CD4-positive, CD25-positive, alpha-beta regulatory T cell (primary cell): ENCODE results near the gene CCSER1. TPM values are rescaled to one million over a fixed set of nuclear protein-coding genes. Genes with fewer than 3 reads are reported as not detected.
"Not testable (repeated sequence)": the region's sequence is repeated elsewhere in the genome, so short reads cannot be mapped to it uniquely, and the experiment has no call there.

Source experiments
- ATAC-seq, 2 donors: fragments of 150-1000 bp; cut with Tn5 transposase; one replicate each; pipeline ENCODE4 v1.10.0; 2021; ENCODE audit warnings: low read depth in 2 of 2, moderate number of reproducible peaks in 2 of 2, moderate library complexity in 1 of 2
- DNase-seq, 3 donors: peaks; one replicate each; pipeline versions ENCODE4 v3.0.0 to v3.0.0-alpha.2; 2012 to 2022; ENCODE audit warnings: mixed read lengths in 1 of 3
- H3K27ac ChIP-seq: one replicate; pipeline ENCODE4 v1.7.0; 2013; ENCODE audit warnings: mild to moderate bottlenecking, low read length; ENCODE audit not compliant: insufficient read depth, poor library complexity, severe bottlenecking
- H3K27me3 ChIP-seq: one replicate; pipeline ENCODE4 v1.7.0; 2013; ENCODE audit warnings: low read length; ENCODE audit not compliant: control insufficient read depth, insufficient read depth
- H3K36me3 ChIP-seq: one replicate; pipeline ENCODE4 v1.7.0; 2013; ENCODE audit warnings: mild to moderate bottlenecking, low read length, moderate library complexity; ENCODE audit not compliant: control insufficient read depth, insufficient read depth
- H3K4me1 ChIP-seq: 2 replicates; pipeline ENCODE4 v1.7.0; 2013; ENCODE audit warnings: mild to moderate bottlenecking, low read length; ENCODE audit not compliant: insufficient read depth, control insufficient read depth, poor library complexity, severe bottlenecking
- H3K4me3 ChIP-seq: one replicate; pipeline ENCODE4 v1.7.0; 2013; ENCODE audit warnings: low read depth, mild to moderate bottlenecking, low read length, moderate library complexity
- H3K9me3 ChIP-seq, 2 experiments: 1 replicate in 1 of 2; 2 replicates in 1 of 2; pipeline ENCODE4 v1.7.0; 2013; ENCODE audit warnings: low read length in 2 of 2, mild to moderate bottlenecking in 1 of 2, moderate library complexity in 1 of 2; ENCODE audit not compliant: control insufficient read depth in 2 of 2
- H3K27ac Mint-ChIP-seq, 3 donors: one replicate each; pipeline ENCODE4 v1.8.0; 2020 to 2022; ENCODE audit warnings: mild to moderate bottlenecking in 3 of 3, mixed read lengths in 3 of 3, moderate library complexity in 2 of 3
- H3K27me3 Mint-ChIP-seq: one replicate; pipeline ENCODE4 v1.8.0; 2022; ENCODE audit warnings: mild to moderate bottlenecking, mixed read lengths
- H3K36me3 Mint-ChIP-seq: one replicate; pipeline ENCODE4 v1.8.0; 2020; ENCODE audit warnings: mixed read lengths
- H3K4me1 Mint-ChIP-seq, 4 donors: one replicate each; pipeline ENCODE4 v1.8.0; 2020 to 2022; ENCODE audit warnings: mixed read lengths in 4 of 4, mild to moderate bottlenecking in 1 of 4
- H3K4me3 Mint-ChIP-seq, 4 donors: one replicate each; pipeline ENCODE4 v1.8.0; 2020 to 2022; ENCODE audit warnings: mild to moderate bottlenecking in 4 of 4, mixed read lengths in 4 of 4, moderate library complexity in 3 of 4
- H3K9me3 Mint-ChIP-seq, 7 donors: one replicate each; pipeline ENCODE4 v1.8.0; 2020 to 2022; ENCODE audit warnings: mixed read lengths in 7 of 7, mild to moderate bottlenecking in 3 of 7, moderate library complexity in 2 of 7
- polyA plus RNA-seq, 4 donors: library from polyadenylated mRNA; unstranded; fragments of 300-500 nt; fragmentation: Illumina TruSeq; gene quantifications; one replicate each; pipeline ENCODE4 v1.2.3, GENCODE V29; 2021
- total RNA-seq: library from RNA; stranded (reverse); gene quantifications from one replicate; pipeline ENCODE4 v1.2.3, GENCODE V29; 2022

CCSER1 gene
- total and polyA plus RNA-seq, 5 donors from 2014 or later, result 0.20 to 0.60 TPM; not detected in 3

DNA sequence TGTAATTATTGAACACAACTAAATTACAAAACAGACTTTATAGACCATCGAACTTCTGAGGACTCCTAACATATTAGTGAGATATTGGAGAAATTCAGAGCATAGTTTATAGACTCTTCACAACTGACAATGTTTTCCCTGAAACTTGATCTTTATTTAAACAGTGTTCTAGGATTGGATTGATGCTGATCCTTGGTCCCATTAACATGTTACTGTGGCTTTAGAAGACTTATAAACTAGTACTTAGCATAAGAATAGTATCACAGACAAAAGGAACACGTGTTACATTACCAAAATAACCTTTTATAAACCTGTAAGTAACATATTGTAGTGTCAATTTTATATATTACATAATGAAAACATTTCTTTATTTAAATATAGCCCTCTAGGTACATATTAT, 689.6 kb downstream of the CCSER1 start:
- ATAC-seq (no peak), DNase-seq (no peak)
- Histone ChIP-seq H3K27ac (no peak overlapping the region), H3K9me3 (no peaks in the 10 kb centered on the region), H3K4me3 (no peak overlapping the region), H3K36me3 (no peaks in the 10 kb centered on the region), H3K27me3 (no peaks in the 10 kb centered on the region), H3K4me1 (no peaks in the 10 kb centered on the region)
- peaks cover 4 to 25% (median 9%) of the 10 kb centered on the region in 7 donors for H3K9me3 Mint-ChIP-seq
- H3K4me1 Mint-ChIP-seq, result no peaks in the 10 kb centered on the region
- no peak overlapping the region for H3K27ac Mint-ChIP-seq
- H3K27me3 Mint-ChIP-seq, result no peaks in the 10 kb centered on the region
- H3K4me3 Mint-ChIP-seq, result no peak overlapping the region
- no peaks in the 10 kb centered on the region for H3K36me3 Mint-ChIP-seq

GRCh38 chr4:90824266-90825150, 697.3 kb downstream of the CCSER1 start:
- no peaks in the 10 kb centered on the region for H3K4me1 ChIP-seq
- no peaks in the 10 kb centered on the region for H3K27me3 ChIP-seq
- peaks cover 0 to 1% (median 0%) of the 10 kb centered on the region in 4 donors for H3K4me1 Mint-ChIP-seq
- no peak overlapping the region for H3K27ac Mint-ChIP-seq
- H3K4me3 Mint-ChIP-seq, result no peak overlapping the region
- ATAC-seq (no peak), DNase-seq (no peak)
- H3K4me3 ChIP-seq, result no peak overlapping the region
- no peaks in the 10 kb centered on the region for H3K9me3 ChIP-seq
- H3K9me3 Mint-ChIP-seq, result peaks cover 0 to 8% (median 5%) of the 10 kb centered on the region in 7 donors
- no peak overlapping the region for H3K27ac ChIP-seq
- H3K36me3 Mint-ChIP-seq, result no peaks in the 10 kb centered on the region
- no peaks in the 10 kb centered on the region for H3K27me3 Mint-ChIP-seq
- no peaks in the 10 kb centered on the region for H3K36me3 ChIP-seq

DNA sequence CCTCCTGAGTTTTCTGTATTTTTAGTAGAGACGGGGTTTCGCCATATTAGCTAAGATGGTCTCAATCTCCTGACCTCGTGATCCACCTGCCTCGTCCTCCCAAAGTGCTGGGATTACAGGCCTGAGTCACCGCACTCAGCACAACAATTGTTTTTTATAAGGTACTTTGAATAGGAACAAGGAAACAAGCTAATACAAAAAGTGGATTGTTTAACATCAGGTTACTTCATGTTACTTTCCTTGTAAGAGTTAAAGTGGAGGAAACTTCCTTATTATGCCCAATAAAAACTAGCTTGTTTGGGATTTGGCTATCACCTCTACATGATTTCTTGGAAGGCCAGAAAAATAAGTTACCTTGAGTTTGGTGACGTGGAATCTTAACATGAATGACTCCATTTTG, 698.7 kb downstream of the CCSER1 start:
- Mint-ChIP-seq H3K27me3 (no peaks in the 10 kb centered on the region), H3K36me3 (no peaks in the 10 kb centered on the region), H3K9me3 (peaks cover 0 to 6% (median 4%) of the 10 kb centered on the region in 7 donors), H3K4me1 (peaks cover 0 to 1% (median 0%) of the 10 kb centered on the region in 4 donors), H3K27ac (no peak overlapping the region), H3K4me3 (no peak overlapping the region)
- H3K36me3 ChIP-seq, result no peaks in the 10 kb centered on the region
- no peak for ATAC-seq
- no peak overlapping the region for H3K4me3 ChIP-seq
- H3K4me1 ChIP-seq, result no peaks in the 10 kb centered on the region
- no peak overlapping the region for H3K27ac ChIP-seq
- no peaks in the 10 kb centered on the region for H3K9me3 ChIP-seq
- no peak for DNase-seq
- no peaks in the 10 kb centered on the region for H3K27me3 ChIP-seq

- peaks cover 0 to 1% (median 0%) of the 10 kb centered on the region in 4 donors for H3K4me1 Mint-ChIP-seq
- ATAC-seq (no peak), DNase-seq (no peak)
- no peak overlapping the region for H3K27ac Mint-ChIP-seq
- no peaks in the 10 kb centered on the region for H3K27me3 Mint-ChIP-seq
- H3K9me3 ChIP-seq, result no peaks in the 10 kb centered on the region
- no peaks in the 10 kb centered on the region for H3K36me3 Mint-ChIP-seq
- H3K27me3 ChIP-seq, result no peaks in the 10 kb centered on the region
- peaks cover 0 to 5% (median 2%) of the 10 kb centered on the region in 7 donors for H3K9me3 Mint-ChIP-seq
- no peak overlapping the region for H3K4me3 ChIP-seq
- no peak overlapping the region for H3K27ac ChIP-seq
- H3K4me3 Mint-ChIP-seq, result no peak overlapping the region
- H3K4me1 ChIP-seq, result no peaks in the 10 kb centered on the region
- no peaks in the 10 kb centered on the region for H3K36me3 ChIP-seq
These were observed 706.5 kb downstream of the CCSER1 start for GRCh38 chr4:90833706-90834105.

DNA sequence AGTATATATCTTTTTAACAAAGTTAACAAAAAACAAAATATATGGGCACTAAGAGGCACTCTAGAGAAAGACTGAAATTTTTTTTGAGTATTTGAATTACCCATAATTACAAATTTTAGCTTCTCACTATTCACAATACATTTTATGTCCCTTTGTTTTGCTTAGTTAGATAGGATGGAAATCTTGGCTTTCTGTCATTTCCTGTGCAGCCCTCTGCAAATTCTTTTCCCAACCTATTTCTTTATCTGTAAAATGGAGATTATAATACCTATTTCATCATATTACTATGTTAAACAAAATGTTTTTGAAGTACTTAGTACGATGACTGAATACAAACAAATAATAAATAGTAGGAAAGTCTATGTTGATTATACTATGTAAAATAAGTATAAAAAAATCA, 710.0 kb downstream of the CCSER1 start:
- Histone ChIP-seq H3K9me3 (no peaks in the 10 kb centered on the region), H3K36me3 (no peaks in the 10 kb centered on the region), H3K27ac (no peak overlapping the region), H3K27me3 (no peaks in the 10 kb centered on the region), H3K4me3 (no peak overlapping the region), H3K4me1 (no peaks in the 10 kb centered on the region)
- H3K9me3 Mint-ChIP-seq, result peaks cover 0 to 4% (median 0%) of the 10 kb centered on the region in 7 donors
- H3K36me3 Mint-ChIP-seq, result no peaks in the 10 kb centered on the region
- H3K27ac Mint-ChIP-seq, result no peak overlapping the region
- no peaks in the 10 kb centered on the region for H3K4me1 Mint-ChIP-seq
- no peak overlapping the region for H3K4me3 Mint-ChIP-seq
- ATAC-seq, result no peak
- DNase-seq, result no peak
- no peaks in the 10 kb centered on the region for H3K27me3 Mint-ChIP-seq

- H3K27me3 ChIP-seq, H3K27ac ChIP-seq, H3K4me1 Mint-ChIP-seq, H3K4me3 Mint-ChIP-seq, H3K27ac Mint-ChIP-seq, H3K36me3 Mint-ChIP-seq, H3K4me1 ChIP-seq, DNase-seq, H3K9me3 Mint-ChIP-seq, ATAC-seq, H3K27me3 Mint-ChIP-seq, H3K36me3 ChIP-seq, H3K9me3 ChIP-seq, H3K4me3 ChIP-seq: not testable (repeated sequence)
These were observed 711.7 kb downstream of the CCSER1 start for GRCh38 chr4:90838859-90839258.

DNA sequence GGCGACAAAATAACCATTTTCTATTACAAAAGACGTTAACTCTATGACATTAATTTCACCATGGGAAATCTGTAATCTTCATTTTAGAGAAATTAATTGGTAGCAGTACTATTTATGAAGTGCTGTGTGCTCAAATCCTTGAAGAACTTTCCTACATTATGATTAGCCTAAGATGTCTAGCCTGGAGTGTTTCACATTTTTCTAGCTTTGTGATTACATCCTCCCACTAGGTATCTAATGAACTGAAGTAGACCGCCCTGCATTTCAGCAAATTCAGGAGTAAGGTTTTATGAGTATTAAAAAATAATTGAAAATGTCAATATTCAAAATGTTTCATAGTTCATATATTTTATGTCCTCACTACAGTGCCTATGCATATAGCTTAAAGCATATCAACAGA, 713.1 kb downstream of the CCSER1 start:
- H3K27ac Mint-ChIP-seq, result no peak overlapping the region
- Histone ChIP-seq H3K9me3 (no peaks in the 10 kb centered on the region), H3K4me3 (no peak overlapping the region), H3K4me1 (no peaks in the 10 kb centered on the region), H3K27me3 (no peaks in the 10 kb centered on the region), H3K27ac (no peak overlapping the region), H3K36me3 (no peaks in the 10 kb centered on the region)
- no peaks in the 10 kb centered on the region for H3K4me1 Mint-ChIP-seq
- ATAC-seq (no peak), DNase-seq (no peak)
- H3K27me3 Mint-ChIP-seq, result no peaks in the 10 kb centered on the region
- H3K9me3 Mint-ChIP-seq, result peaks cover 0 to 7% (median 4%) of the 10 kb centered on the region in 7 donors
- H3K4me3 Mint-ChIP-seq, result no peak overlapping the region
- no peaks in the 10 kb centered on the region for H3K36me3 Mint-ChIP-seq

DNA sequence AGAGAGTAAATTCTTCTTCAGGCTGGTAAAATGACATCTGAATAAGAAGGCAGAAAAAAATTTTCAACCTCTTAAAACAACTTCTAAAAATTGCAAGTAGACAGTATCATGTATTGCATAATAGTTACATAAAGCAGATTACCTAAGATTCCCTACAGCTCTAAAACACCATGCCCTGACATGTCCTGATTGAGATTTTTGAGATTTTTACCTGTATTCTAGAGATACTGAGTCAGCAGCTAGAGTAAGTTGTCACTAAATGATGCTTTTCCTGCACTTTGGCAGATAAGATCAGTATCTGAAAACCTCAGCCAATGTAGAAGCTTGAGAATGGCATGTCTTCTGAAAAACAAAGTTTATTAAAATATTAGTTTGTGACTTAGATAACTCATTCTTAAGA, 713.6 kb downstream of the CCSER1 start:
- Mint-ChIP-seq H3K4me1 (no peaks in the 10 kb centered on the region), H3K4me3 (no peak overlapping the region), H3K9me3 (peaks cover 0 to 7% (median 4%) of the 10 kb centered on the region in 7 donors), H3K27ac (peak overlapping the region in 1 of 3 donors; percentile 56), H3K36me3 (no peaks in the 10 kb centered on the region), H3K27me3 (no peaks in the 10 kb centered on the region)
- H3K4me1 ChIP-seq, result no peaks in the 10 kb centered on the region
- no peaks in the 10 kb centered on the region for H3K9me3 ChIP-seq
- no peak for DNase-seq
- ATAC-seq, result no peak
- H3K27me3 ChIP-seq, result no peaks in the 10 kb centered on the region
- H3K27ac ChIP-seq, result no peak overlapping the region
- no peak overlapping the region for H3K4me3 ChIP-seq
- H3K36me3 ChIP-seq, result no peaks in the 10 kb centered on the region
